ENCODE results near the gene CARD9. TPM values are rescaled to one million over a fixed set of nuclear protein-coding genes. Genes with fewer than 3 reads are reported as not detected.

The CARD9 gene
- total RNA-seq, result 1.2 and 1.4 TPM in 2 replicates

DNA sequence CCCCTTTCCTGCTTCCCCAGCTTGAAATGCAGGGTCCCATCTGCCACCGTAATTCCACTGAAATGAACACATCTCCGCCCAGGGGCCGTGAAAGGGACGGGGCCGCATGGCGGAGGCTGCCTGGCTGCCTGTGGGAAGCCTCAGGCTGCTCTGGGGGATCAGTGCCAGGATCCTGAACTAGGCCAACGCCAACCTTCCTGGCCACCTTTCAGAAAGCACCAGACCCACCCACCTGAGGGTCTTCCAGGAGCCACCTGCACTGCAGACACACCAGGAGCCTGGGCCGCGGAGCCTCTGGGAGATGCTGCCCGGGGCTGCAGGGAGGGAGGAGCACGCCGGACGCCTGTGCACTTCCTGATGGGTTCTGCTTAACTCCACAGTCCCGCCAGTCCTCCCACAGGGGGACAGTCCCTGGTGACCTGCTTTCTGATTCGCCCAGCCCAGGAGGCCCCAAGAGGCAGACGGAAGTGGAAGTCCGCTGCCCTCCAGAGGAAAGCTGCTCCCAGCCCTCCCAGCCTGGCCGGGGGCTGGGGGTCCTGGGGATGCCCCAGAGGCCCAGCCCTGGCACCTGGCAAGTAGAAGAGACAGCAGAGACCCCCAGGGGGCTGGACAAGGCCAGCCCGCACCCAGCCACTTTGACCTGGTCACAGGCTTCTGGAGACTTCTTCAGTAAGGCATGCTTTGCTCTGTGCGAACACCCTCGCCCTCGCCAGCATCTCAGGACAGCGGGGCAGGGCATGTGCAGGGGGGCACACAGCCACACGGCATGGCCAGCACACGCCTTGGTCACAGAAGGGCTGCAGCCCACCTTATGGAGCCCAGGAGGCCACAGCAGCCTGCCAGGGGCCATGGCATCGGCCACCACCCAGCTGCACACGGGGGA, at the start of gene CARD9:
TSS of gene CARD9 (minus strand) at position 370 of the 883 bp plus-strand sequence. CDS start 1,591 bp downstream, outside the sequence.
- DNase-seq (ENCODE audit: low read depth), result no peak
- no peak for TF ChIP-seq CTCF (conservative IDR thresholded peaks at IDR 0.05; ENCODE audit: low read depth, low read length)
- H3K4me3 ChIP-seq (ENCODE audit: low read depth, low read length), result no peak within 1 kb of the TSS

- no peak for DNase-seq (ENCODE audit: low read depth)
- no peak for TF ChIP-seq CTCF (conservative IDR thresholded peaks at IDR 0.05; ENCODE audit: low read depth, low read length)
- no peak overlapping the region for H3K4me3 ChIP-seq (ENCODE audit: low read depth, low read length)
Measured at GRCh38 chr9:136422876-136423275, 49.4 kb upstream of the CARD9 start.

GRCh38 chr9:136421791-136422190, 48.3 kb upstream of the CARD9 start:
- no peak for DNase-seq (ENCODE audit: low read depth)
- TF ChIP-seq CTCF (conservative IDR thresholded peaks at IDR 0.05; ENCODE audit: low read depth, low read length), result no peak
- H3K4me3 ChIP-seq (ENCODE audit: low read depth, low read length), result no peak overlapping the region

GRCh38 chr9:136419092-136419420, 45.6 kb upstream of the CARD9 start:
- DNase-seq (ENCODE audit: low read depth), result no peak

GRCh38 chr9:136418182-136419091, 45.0 kb upstream of the CARD9 start:
- no peak overlapping the region for H3K4me3 ChIP-seq (ENCODE audit: low read depth, low read length)
- no peak for DNase-seq (ENCODE audit: low read depth)
- no peak for TF ChIP-seq CTCF (conservative IDR thresholded peaks at IDR 0.05; ENCODE audit: low read depth, low read length)

More at GRCh38 chr9:136419092-136419420, 45.6 kb upstream of the CARD9 start:
- H3K4me3 ChIP-seq (ENCODE audit: low read depth, low read length), result no peak overlapping the region
- TF ChIP-seq CTCF (conservative IDR thresholded peaks at IDR 0.05; ENCODE audit: low read depth, low read length), result no peak

- DNase-seq (ENCODE audit: low read depth), result no peak
- TF ChIP-seq CTCF (conservative IDR thresholded peaks at IDR 0.05; ENCODE audit: low read depth, low read length), result no peak
- H3K4me3 ChIP-seq (ENCODE audit: low read depth, low read length), result no peak overlapping the region
Measured at GRCh38 chr9:136416914-136417313, 43.4 kb upstream of the CARD9 start.

Data from epithelial cell of proximal tubule (primary cell).